Hepatocyte (in vitro differentiated cells): ENCODE measurements around the gene ADAP1. TPM values are rescaled to one million over a fixed set of nuclear protein-coding genes. Genes with fewer than 3 reads are reported as not detected.

Experiments used
- DNase-seq: peaks from one replicate; pipeline ENCODE4 v3.0.0-alpha.2; 2016; ENCODE audit warnings: low spot score
- H2AFZ ChIP-seq: fragments of 200-600 bp; sonication (generic); 2 replicates; pipeline ENCODE4 v1.6.0; 2016; ENCODE audit warnings: antibody characterized with exemption, mild to moderate bottlenecking
- H3K27ac ChIP-seq: fragments of 200-600 bp; sonication (generic); 2 replicates; pipeline ENCODE4 v1.5.1; 2016; ENCODE audit warnings: mild to moderate bottlenecking
- H3K27me3 ChIP-seq: fragments of 200-600 bp; sonication (generic); 2 replicates; pipeline ENCODE4 v1.6.1; 2016
- H3K36me3 ChIP-seq: fragments of 200-600 bp; sonication (generic); replicated peaks from 2 replicates; pipeline ENCODE4 v1.5.1; 2016; ENCODE audit warnings: low read depth; ENCODE audit not compliant: insufficient read depth
- H3K4me1 ChIP-seq: fragments of 200-600 bp; sonication (generic); 2 replicates; pipeline ENCODE4 v1.5.1; 2016; ENCODE audit warnings: mild to moderate bottlenecking, moderate library complexity; ENCODE audit not compliant: insufficient read depth
- H3K4me2 ChIP-seq: fragments of 200-600 bp; sonication (generic); 2 replicates; pipeline ENCODE4 v1.6.0; 2016
- H3K4me3 ChIP-seq: fragments of 200-600 bp; sonication (generic); 2 replicates; pipeline ENCODE4 v1.5.1; 2016; ENCODE audit warnings: mild to moderate bottlenecking
- H3K79me2 ChIP-seq: fragments of 200-600 bp; sonication (generic); 2 replicates; pipeline ENCODE4 v1.6.0; 2017; ENCODE audit warnings: mild to moderate bottlenecking
- H3K9me2 ChIP-seq: fragments of 200-600 bp; sonication (generic); replicated peaks from 2 replicates; pipeline ENCODE4 v1.6.0; 2017; ENCODE audit warnings: mild to moderate bottlenecking; ENCODE audit not compliant: insufficient read depth
- H3K9me3 ChIP-seq: fragments of 200-600 bp; sonication (generic); 2 replicates; pipeline ENCODE4 v1.5.1; 2016; ENCODE audit warnings: low read depth, mild to moderate bottlenecking
- H4K20me1 ChIP-seq: fragments of 200-600 bp; sonication (generic); 2 replicates; pipeline ENCODE4 v1.6.0; 2016; ENCODE audit warnings: mild to moderate bottlenecking; ENCODE audit not compliant: insufficient read depth, poor library complexity, severe bottlenecking
- CTCF ChIP-seq: fragments of 200-600 bp; sonication (generic); IDR thresholded peaks from 2 replicates; pipeline ENCODE4 v1.5.1; 2016; ENCODE audit warnings: antibody characterized with exemption, mild to moderate bottlenecking; ENCODE audit not compliant: poor library complexity
- EZH2 ChIP-seq: fragments of 200-600 bp; sonication (generic); IDR thresholded peaks from 2 replicates; pipeline ENCODE4 v1.6.1; 2016; ENCODE audit warnings: antibody characterized with exemption, mild to moderate bottlenecking, borderline replicate concordance
- EZH2phosphoT487 ChIP-seq: fragments of 200-600 bp; sonication (generic); IDR thresholded peaks from one replicate; pipeline ENCODE4 v1.6.1; 2018; ENCODE audit warnings: antibody characterized with exemption, mild to moderate bottlenecking, low read depth, moderate library complexity; ENCODE audit not compliant: unreplicated experiment, severe bottlenecking
- WGBS: methylation state at CpG from one replicate; pipeline ENCODE4 v1.1.6; 2016; ENCODE audit warnings: low lambda C conversion rate; ENCODE audit errors: missing lambda C conversion rate; 5-methylcytosine and 5-hydroxymethylcytosine counted together
- polyA plus RNA-seq: library from polyadenylated mRNA; unstranded; fragments of >200 nt; fragmentation: Nextera tagmentation; extraction: Ambion mirVana; gene quantifications from 2 replicates; pipeline ENCODE4 v1.2.1, GENCODE V29; 2016
- total RNA-seq: library from RNA; depleted of rRNA; stranded (reverse); fragments of >200 nt; gene quantifications from 2 replicates; pipeline ENCODE4 v1.2.3, GENCODE V29; 2014

Gene ADAP1
- total and polyA plus RNA-seq, 2 experiments from 2014 or later: 25.6 to 35.7 TPM

GRCh38 chr7:979151-979550 is 24.7 kb upstream of the ADAP1 start:
- Histone ChIP-seq H3K79me2 (peaks cover 18% of the 10 kb centered on the region), H3K4me1 (peaks cover 38% of the 10 kb centered on the region), H3K4me2 (no peak overlapping the region), H3K9me3 (no peaks in the 10 kb centered on the region), H3K4me3 (no peak overlapping the region), H3K27ac (peak overlapping the region; percentile 99), H2AFZ (no peak overlapping the region), H3K27me3 (no peaks in the 10 kb centered on the region), H3K36me3 (no peaks in the 10 kb centered on the region), H3K9me2 (no peaks in the 10 kb centered on the region), H4K20me1 (peaks cover 6% of the 10 kb centered on the region)
- 65% methylated on average over 16 of the region's 16 CpGs for WGBS
- no peak for TF ChIP-seq CTCF
- no peak for TF ChIP-seq EZH2
- TF ChIP-seq EZH2phosphoT487: no peak
- no peak for DNase-seq

- Histone ChIP-seq H2AFZ (no peak overlapping the region), H3K36me3 (no peaks in the 10 kb centered on the region), H3K9me2 (no peaks in the 10 kb centered on the region), H3K4me1 (peaks cover 43% of the 10 kb centered on the region), H3K4me2 (peak overlapping the region; percentile 42), H3K79me2 (peaks cover 19% of the 10 kb centered on the region), H3K27ac (peak overlapping the region; percentile 99), H3K4me3 (no peak overlapping the region), H3K9me3 (no peaks in the 10 kb centered on the region), H4K20me1 (peaks cover 10% of the 10 kb centered on the region), H3K27me3 (no peaks in the 10 kb centered on the region)
- no peak for DNase-seq
- TF ChIP-seq EZH2: no peak
- no peak for TF ChIP-seq CTCF
- TF ChIP-seq EZH2phosphoT487: no peak
- WGBS: 82% methylated on average over 24 of the region's 24 CpGs
Observed at GRCh38 chr7:978416-979091, 24.1 kb upstream of the ADAP1 start.

GRCh38 chr7:978049-978346 is 23.5 kb upstream of the ADAP1 start:
- H3K27ac ChIP-seq: peak overlapping the region; percentile 99
- no peak for DNase-seq
- H3K27me3 ChIP-seq: no peaks in the 10 kb centered on the region
- peak overlapping the region; percentile 42 for H3K4me2 ChIP-seq
- H3K9me2 ChIP-seq: no peaks in the 10 kb centered on the region
- H4K20me1 ChIP-seq: peaks cover 10% of the 10 kb centered on the region
- H3K79me2 ChIP-seq: peaks cover 22% of the 10 kb centered on the region
- H3K36me3 ChIP-seq: no peaks in the 10 kb centered on the region
- no peak for TF ChIP-seq CTCF
- no peak for TF ChIP-seq EZH2
- TF ChIP-seq EZH2phosphoT487: no peak
- H3K9me3 ChIP-seq: no peaks in the 10 kb centered on the region
- H2AFZ ChIP-seq: no peak overlapping the region
- H3K4me3 ChIP-seq: no peak overlapping the region
- peaks cover 43% of the 10 kb centered on the region for H3K4me1 ChIP-seq
- WGBS: 58% methylated on average over 7 of the region's 7 CpGs
